ENCODE results near the gene APC.

The APC gene

DNA sequence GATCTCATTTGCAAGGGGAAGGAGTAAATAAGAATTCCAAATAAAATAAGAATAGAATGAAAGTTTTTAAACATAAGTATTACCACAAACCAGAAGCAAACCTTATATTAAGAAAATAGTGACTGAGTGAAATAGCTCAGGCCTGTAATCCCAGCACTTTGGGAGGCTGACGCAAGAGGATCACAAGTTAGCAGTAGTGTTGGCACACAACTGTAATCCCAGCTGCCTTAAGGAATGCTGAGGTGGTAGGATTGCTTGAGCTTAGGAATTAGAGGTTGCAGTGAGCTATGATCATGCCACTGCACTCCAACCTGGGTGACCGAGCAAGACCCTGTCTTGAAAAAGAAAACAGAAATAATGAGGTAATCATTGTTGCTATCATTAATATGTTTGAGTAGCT is 47.0 kb downstream of the APC start:
- DNase-seq (ENCODE audit: low read depth in 2 of 2): no peak

DNA sequence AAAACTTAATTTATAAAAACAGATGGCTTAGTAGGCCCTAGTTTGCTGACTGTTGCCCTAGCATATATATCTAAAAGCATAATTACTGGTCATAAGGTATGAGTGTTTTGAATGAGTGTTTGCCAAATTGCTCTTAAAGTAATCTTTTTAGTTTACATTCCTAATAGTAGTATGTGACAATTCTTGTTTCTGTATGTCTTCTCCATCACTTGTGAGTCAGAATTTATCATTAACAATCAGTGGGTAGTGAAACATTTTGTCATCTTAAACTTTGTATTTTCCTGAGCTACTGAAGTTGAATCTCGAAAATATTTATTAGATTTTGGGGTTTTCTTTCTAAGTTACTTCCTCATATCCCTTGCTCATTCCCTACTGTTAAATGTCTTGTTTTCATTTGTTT is 49.6 kb downstream of the APC start:
- no peak for DNase-seq (ENCODE audit: low read depth in 2 of 2)

DNA sequence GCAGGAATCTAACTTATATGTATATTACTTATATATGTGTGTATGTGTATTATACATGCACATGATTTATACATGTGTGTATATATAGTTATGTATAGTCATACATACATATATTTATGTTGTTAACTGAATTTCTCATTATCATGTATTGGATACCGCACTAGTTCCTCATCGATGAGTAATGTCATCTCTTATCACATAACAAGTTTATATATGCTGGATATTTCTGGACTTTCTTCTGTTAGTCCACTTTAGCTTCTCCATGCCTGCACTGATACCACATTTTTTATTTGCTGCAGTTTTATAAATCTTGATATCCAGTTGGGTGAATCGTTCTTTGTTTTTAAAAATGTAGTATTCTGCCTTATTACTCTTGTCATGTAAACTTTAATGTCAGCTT is 50.2 kb downstream of the APC start:
- no peak for DNase-seq (ENCODE audit: low read depth in 2 of 2)

DNA sequence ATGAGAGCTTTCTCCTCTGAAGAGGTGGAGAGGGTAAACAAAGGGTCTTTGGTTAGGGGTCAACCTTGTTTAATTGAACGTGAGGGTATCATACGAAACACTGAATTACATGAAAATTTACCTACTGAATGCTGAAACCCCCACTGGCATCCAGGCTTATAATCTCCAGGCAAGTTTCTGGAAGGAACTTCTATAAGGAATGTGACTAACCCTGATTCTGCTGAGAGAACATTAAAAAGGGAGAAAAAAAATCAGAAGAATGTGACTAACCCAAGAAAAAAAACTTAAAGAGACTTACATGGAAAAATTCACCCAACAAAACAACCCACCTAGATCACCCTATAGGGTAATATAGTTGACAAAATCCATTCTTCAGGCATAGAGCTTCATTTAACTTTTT is 55.5 kb downstream of the APC start:
- DNase-seq (ENCODE audit: low read depth in 2 of 2): no peak

DNA sequence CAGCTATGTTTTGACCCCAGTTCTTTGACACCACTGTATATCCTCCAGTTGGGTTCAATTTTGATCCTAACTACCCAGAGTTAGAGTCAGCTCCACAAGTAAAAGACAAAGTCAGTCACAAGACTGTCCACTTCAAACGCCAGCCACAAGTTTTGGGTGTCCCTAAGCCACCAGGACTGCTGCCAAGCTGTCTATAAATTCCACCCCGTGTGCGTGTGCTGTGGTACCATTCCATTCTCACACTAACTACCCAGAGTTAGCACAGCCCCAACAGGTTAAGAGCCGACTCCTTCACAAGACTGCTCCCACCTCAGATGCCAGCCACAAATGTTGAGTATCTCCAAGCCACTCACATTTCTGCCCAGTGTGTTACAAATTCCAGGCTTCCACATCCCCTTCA is 56.7 kb downstream of the APC start:
- DNase-seq (ENCODE audit: low read depth in 2 of 2): no peak

- DNase-seq (ENCODE audit: low read depth in 2 of 2): no peak
These were observed 57.7 kb downstream of the APC start for GRCh38 chr5:112795342-112795741.

DNA sequence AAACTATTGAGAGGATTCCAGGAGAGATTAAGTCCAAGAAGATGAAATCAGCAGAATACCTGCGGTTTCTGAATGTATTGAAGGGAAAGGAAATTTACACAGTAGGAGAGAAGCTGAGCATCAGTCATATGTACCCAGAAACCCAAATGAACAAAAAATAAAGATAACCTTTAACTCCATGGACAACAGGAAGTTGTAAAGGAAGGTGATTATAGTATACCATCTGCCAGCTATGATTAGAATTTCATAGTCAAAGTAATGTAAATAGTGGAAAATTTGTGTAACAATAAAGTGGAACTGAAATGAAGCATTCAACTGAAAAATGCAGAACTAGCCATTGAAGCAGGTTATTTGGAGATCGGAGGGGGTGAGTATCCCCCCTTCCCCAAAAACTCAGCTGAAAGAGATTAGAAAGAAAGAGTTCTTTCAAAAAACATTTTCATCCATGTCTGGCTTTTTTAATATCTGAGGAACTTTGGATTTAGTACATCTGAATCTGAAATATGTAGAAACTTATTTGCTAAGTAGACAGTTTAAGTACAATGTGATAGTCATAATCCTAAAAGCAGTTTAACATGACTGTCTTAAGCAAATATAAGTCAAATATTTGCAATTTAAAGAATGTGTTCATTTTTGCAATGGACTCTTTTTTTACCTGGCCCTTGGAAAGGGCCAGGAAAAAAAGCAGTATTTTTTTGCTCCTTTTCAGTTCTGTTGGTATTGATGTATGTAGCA is 58.4 kb downstream of the APC start:
- DNase-seq (ENCODE audit: low read depth in 2 of 2): no peak

DNA sequence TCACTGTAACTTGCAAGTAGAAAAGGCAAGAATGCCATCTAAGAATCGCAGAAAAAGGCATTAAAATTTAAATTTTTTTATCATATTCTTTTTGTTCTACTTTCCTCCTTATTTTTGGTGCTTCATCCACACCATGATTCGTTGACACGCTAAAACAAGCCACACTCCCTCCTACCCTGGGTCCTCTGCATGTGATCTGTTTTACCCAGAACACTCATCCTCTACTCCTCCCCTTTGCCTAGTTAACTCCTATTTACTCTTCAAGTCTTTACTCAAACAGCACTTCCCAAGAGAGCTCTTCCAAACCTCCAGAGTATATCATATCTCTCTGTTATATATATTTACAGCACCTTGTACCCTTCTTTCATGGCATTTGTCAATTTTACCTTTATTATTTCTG is 62.0 kb downstream of the APC start:
- DNase-seq (ENCODE audit: low read depth in 2 of 2): no peak

GRCh38 chr5:112800891-112801290 is 63.2 kb downstream of the APC start:
- DNase-seq (ENCODE audit: low read depth in 2 of 2): no peak

DNA sequence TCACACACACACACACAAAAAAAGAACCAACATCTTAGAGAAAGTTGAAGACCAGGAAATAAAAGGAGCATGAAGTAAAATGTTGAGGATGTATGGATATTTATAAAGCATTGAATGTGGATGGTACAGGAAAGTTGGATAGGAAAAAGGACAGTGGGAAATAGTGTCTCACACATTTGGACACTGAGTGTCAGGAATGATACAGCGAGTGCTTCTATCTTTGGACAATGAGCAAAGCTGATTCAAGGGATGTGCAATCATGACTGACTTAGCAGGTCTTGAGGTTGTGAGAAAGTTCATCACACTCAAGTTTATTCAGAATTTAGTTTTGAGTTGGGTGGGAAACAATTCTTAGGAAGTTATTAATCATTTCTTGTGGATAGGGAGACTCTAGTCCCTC is 73.3 kb downstream of the APC start:
- DNase-seq (ENCODE audit: low read depth in 2 of 2): no peak

DNA sequence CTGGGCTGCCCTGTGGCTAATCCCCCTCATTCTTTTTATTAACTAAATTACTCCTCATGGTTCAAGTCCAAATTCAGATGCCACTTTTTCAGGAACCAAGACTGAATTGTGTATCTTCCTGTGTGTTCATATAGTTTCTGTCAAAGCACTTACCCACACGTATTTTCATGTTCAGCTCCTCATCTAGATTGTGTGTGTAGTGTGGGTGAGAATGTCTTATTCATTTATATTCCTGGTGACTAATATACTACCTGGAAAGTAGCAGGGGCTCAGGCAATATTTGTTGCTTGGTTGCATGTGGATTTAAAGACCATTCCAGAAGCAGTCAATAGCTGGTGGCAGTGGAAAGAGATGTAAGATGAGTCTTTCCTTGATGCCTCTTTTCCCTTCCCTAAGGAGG is 74.9 kb downstream of the APC start:
- no peak for DNase-seq (ENCODE audit: low read depth in 2 of 2)

GRCh38 chr5:112820246-112820645 is 82.6 kb downstream of the APC start:
- no peak for DNase-seq (ENCODE audit: low read depth in 2 of 2)

DNA sequence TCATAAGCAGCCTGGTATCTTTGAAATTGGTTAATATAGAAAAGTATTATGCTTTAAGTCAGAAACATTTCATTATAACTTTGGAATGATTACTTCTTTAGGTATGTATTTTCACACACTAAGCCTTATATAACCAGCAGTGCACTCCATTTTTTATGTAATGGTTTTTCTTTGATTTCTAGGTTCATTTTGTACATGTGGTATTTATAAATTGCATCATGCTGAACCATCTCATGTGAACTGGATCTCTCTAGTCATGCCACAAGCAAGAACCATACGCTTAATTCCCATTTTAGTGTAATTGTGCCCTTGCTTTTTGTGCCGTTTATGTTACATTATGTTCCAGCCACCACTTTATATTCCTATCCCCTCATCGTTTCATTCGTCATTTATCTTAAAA is 84.8 kb downstream of the APC start:
- DNase-seq (ENCODE audit: low read depth in 2 of 2): no peak

DNA sequence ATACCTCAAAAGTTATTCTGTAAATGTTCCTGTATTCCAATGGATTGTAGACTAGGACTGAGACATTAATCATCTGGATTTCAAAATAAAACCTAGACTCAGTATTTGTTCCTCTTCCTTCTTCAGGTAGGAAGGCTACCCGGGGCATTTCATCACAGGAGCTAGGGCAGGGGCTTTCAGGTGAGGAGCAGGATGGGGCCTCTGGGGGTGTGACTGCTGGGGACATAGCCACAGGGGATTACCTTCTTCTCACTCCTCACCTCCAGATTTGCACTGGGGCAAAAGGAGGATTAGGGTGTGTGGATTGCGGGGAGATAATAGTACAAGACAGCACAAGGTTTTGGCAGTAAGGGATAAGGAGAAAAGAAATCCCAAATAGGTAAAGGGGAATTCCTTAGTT is 85.5 kb downstream of the APC start:
- DNase-seq (ENCODE audit: low read depth in 2 of 2): no peak

DNA sequence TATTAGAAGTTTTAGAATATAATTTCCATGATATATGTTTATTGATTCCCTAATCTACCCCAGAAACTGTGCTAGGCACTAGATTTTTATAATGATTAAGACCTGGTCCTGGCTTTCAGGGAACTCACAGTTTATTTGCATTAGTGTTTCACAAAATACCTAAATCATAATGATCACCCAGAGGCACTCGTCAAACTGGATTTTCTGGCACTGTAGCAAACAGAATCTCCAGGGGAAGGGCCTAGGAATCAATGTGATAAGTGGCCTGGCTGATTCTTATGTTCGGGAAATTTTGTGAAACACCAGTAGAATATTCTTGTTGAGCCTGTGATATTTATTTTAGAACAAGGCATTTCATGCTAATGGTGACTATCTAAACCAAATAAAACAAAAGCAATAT is 86.0 kb downstream of the APC start:
- no peak for DNase-seq (ENCODE audit: low read depth in 2 of 2)

GRCh38 chr5:112824197-112824596 is 86.5 kb downstream of the APC start:
- no peak for DNase-seq (ENCODE audit: low read depth in 2 of 2)

- DNase-seq (ENCODE audit: low read depth in 2 of 2): no peak
These were observed 92.7 kb downstream of the APC start for GRCh38 chr5:112830378-112830777.

DNA sequence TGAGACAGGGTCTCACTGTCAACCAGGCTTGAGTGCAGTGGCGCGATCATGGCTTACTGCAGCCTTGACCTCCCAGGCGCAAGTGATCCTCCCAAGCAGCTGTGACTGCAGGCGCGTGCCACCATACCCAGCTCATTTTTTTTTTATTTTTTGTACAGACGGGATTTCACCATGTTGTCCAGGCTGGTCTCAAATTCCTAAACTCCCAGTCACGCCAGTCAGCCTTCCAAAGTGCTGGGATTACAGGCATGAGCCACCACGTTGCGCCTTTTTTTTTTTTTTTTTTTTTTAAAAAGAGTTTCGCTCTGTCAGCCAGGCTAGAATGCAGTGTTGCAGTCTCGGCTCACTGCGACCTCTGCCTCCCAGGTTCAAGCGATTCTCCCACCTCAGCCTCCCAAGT is 96.3 kb downstream of the APC start:
- DNase-seq (ENCODE audit: low read depth in 2 of 2): no peak

DNA sequence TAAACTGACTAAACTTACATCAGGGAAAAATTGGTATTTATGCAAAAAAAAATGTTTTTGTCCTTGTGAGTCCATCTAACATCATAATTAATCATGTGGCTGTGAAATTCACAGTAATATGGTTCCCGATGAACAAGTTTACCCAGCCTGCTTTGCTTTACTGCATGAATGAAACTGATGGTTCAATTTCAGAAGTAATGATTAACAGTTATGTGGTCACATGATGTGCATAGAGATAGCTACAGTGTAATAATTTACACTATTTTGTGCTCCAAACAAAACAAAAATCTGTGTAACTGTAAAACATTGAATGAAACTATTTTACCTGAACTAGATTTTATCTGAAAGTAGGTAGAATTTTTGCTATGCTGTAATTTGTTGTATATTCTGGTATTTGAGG is 106.8 kb downstream of the APC start:
- DNase-seq (ENCODE audit: low read depth in 2 of 2): no peak

GRCh38 chr5:112846556-112846955 is 108.9 kb downstream of the APC start:
- DNase-seq (ENCODE audit: low read depth in 2 of 2): no peak

DNA sequence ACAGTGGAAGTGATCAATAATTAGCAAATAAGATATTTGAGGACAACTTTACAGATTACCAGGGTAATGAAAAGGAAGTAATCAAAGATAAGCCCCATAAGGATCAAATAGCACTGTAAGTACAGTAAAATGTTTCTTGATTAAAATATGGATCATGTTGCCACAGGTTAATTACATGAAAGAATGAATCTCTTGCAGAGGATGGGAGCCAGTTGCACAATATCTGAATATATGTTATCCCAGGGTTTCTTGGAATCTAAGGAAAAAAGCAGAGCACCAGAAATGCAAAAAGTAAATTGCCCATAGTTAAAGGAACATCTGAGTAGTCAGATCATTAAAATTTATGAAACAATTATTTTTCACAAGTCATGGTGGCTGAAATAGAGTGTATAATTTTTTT is 109.6 kb downstream of the APC start:
- DNase-seq (ENCODE audit: low read depth in 2 of 2): no peak

DNA sequence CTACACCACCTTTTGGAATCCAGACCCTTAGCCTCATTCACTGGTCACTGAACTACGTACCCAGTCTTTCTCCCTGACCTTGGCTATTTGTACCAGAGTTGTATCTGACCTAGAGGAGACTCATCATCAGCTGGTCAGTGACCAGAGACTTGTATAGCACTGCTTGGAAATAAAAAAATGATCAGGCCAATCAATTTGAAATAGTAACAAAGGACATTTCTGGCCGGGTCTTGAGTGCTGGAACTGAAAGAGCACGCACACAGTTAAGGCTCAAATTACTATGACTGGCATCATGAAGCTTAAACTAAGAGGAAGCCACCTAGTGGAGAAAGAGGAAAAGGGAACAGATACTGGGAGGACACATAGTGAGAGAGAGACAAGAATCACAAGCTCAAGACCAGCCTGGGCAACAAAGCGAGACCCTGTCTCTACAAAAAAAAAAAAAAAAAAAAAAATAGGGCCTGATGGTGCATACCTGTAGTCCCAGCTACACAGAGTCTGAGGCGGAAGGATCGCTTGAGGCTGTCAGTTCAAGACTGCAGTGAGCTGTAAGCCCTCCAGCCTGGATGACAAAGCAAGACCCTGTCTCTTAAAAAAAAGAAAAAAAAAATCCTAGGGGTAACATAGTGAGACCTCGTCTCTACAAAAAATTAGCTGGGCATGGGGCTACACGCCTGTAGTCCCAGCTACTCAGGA is 110.6 kb downstream of the APC start:
- DNase-seq (ENCODE audit: low read depth in 2 of 2): no peak

DNA sequence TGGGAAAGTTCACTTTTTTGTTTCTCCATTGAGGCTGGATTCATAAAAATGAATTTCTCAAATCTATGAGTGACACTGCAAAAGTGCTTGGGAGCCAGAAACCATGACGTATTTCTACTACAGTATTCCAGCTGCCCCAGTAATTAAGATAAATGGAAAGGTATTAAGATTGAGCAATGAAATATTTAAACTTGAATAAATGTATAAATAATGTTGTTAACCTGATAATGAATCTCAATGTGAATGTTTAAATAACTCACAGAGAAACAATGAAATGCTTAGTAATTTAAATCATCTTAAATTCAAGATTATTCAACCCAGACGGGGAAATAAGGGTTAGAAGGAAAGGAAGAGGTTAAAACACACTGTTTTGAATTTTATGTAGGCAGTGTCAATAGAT is 112.2 kb downstream of the APC start:
- DNase-seq (ENCODE audit: low read depth in 2 of 2): no peak

DNA sequence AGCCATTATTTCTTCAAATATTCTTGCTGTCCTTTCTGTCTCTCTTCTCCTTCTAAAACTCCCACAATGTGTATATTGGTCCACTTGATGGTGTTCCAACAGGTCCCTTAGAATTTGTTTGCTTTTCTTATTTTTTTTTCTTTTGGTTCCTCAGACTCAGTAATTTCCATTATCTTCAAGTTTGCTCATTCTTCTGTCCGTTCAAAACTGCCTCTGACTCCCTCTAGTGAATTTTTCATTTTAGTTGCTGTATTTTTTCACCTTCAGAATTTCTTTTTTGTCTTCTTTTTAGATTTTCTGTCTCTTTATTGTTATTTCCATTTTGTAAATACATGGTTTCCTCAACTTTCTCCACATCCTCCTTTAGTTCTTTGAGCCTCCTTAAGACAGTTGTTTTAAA is 117.0 kb downstream of the APC start:
- no peak for DNase-seq (ENCODE audit: low read depth in 2 of 2)

Measured in stimulated activated CD8-positive, alpha-beta memory T cell treated with anti-CD3 and anti-CD28 coated beads, Interleukin-15, amount 100 ng/mL, for 48 hours (primary cell).